ENCODE measurements around the gene F8. TPM values are rescaled to one million over a fixed set of nuclear protein-coding genes. Genes with fewer than 3 reads are reported as not detected.

The F8 gene
- total RNA-seq, 1 experiment from 2014 or later: 12.4 TPM

- ChIA-PET CTCF (no interaction called here), POLR2A (no interaction called here)
- H3K9me3 ChIP-seq (ENCODE audit: control insufficient read depth, insufficient read depth, low read depth, low read length): peaks cover 3% of the 10 kb centered on the region; the same call in 1 of the 2 replicates
- H3K36me3 ChIP-seq (ENCODE audit: control insufficient read depth, insufficient read depth, low read length): no peaks in the 10 kb centered on the region
- in situ Hi-C loops (cut with HindIII; ENCODE audit: low pct_unique_long_range_greater_than_20kb, low sequenced_read_pairs): no loop called here
- H3K27ac ChIP-seq (ENCODE audit: low read length): no peak overlapping the region
- intact Hi-C loops (cut with micrococcal nuclease; ENCODE audit: unreplicated experiment): no loop called here
- no TSS peak for BruUV-seq (replicated peaks)
- no peak overlapping the region for H3K4me3 ChIP-seq (ENCODE audit: low read depth in 2 of 2, low read length in 2 of 2)
- ATAC-seq (no peak), DNase-seq (ENCODE audit: low read depth, low spot score) (no peak)
- TF ChIP-seq POLR2AphosphoS5 (IDR thresholded peaks at IDR 0.05; ENCODE audit: low read depth, low read length) (no peak), CTCF (IDR thresholded peaks at IDR 0.05) (no peak), REST (IDR thresholded peaks at IDR 0.05; ENCODE audit: insufficient read depth in 1 of 2, low read depth in 2 of 2, low read length in 1 of 2) (no peak), TCF7L2 (IDR thresholded peaks at IDR 0.05; ENCODE audit: low read depth, low read length) (no peak)
- no peaks in the 10 kb centered on the region for H3K27me3 ChIP-seq (ENCODE audit: control insufficient read depth, insufficient read depth, low read length)
- no peaks in the 10 kb centered on the region for H3K4me1 ChIP-seq (ENCODE audit: control insufficient read depth, insufficient read depth, low read length)
Observed at GRCh38 chrX:155035688-155036087, 13.2 kb upstream of the F8 start.

- Histone ChIP-seq H3K4me3 (ENCODE audit: low read depth in 2 of 2, low read length in 2 of 2) (no peak overlapping the region), H3K27me3 (ENCODE audit: control insufficient read depth, insufficient read depth, low read length) (no peaks in the 10 kb centered on the region), H3K36me3 (ENCODE audit: control insufficient read depth, insufficient read depth, low read length) (no peaks in the 10 kb centered on the region), H3K4me1 (ENCODE audit: control insufficient read depth, insufficient read depth, low read length) (peaks cover 13% of the 10 kb centered on the region), H3K27ac (ENCODE audit: low read length) (no peak overlapping the region; the same call in 1 of the 2 replicates), H3K9me3 (ENCODE audit: control insufficient read depth, insufficient read depth, low read depth, low read length) (peaks cover 3% of the 10 kb centered on the region; the same call in 1 of the 2 replicates)
- intact Hi-C loops (cut with micrococcal nuclease; ENCODE audit: unreplicated experiment): no loop called here
- no peak for ATAC-seq
- TF ChIP-seq TCF7L2 (IDR thresholded peaks at IDR 0.05; ENCODE audit: low read depth, low read length) (no peak), REST (IDR thresholded peaks at IDR 0.05; ENCODE audit: insufficient read depth in 1 of 2, low read depth in 2 of 2, low read length in 1 of 2) (no peak), CTCF (IDR thresholded peaks at IDR 0.05) (no peak), POLR2AphosphoS5 (IDR thresholded peaks at IDR 0.05; ENCODE audit: low read depth, low read length) (no peak), SIN3A (IDR thresholded peaks at IDR 0.05; ENCODE audit: borderline replicate concordance, insufficient read depth, low read depth, low read length) (no peak)
- CTCF ChIA-PET: no interaction called here
- POLR2A ChIA-PET: no interaction called here
- no peak for DNase-seq (ENCODE audit: low read depth, low spot score)
- no TSS peak for BruUV-seq (replicated peaks)
- in situ Hi-C loops (cut with HindIII; ENCODE audit: low pct_unique_long_range_greater_than_20kb, low sequenced_read_pairs): no loop called here
Observed at GRCh38 chrX:155031657-155032056, 9.1 kb upstream of the F8 start.
